GM12878 (cell line): ENCODE measurements around the gene PCYOX1L. TPM values are rescaled to one million over a fixed set of nuclear protein-coding genes. Genes with fewer than 3 reads are reported as not detected.

Experiments used
- ATAC-seq: fragments of 200-7000 bp; cut with Tn5 transposase; 3 replicates; pipeline ENCODE4 v1.9.1; 2020; ENCODE audit warnings: mild to moderate bottlenecking, moderate library complexity
- BruUV-seq: library from RNA; stranded (reverse); fragments of 400-500 nt; replicated peaks from 2 replicates; lab custom pipeline; 2021; lab: Mats Ljungman, UMichigan
- CTCF ChIA-PET: fragments of 300-600 bp; sonication (Branson Sonifier 250); formaldehyde crosslinking; extraction: SDS; loops from one replicate; lab custom pipeline; 2021; ENCODE audit warnings: inconsistent platforms; lab: Yijun Ruan, JAX
- POLR2A ChIA-PET: fragments of 350-600 bp; formaldehyde crosslinking; extraction: SDS; loops from one replicate; lab custom pipeline; 2021; ENCODE audit warnings: inconsistent platforms; lab: Charles Lee
- RAD21 ChIA-PET: fragments of 300-600 bp; sonication (Branson Sonifier 250); formaldehyde crosslinking; loops from one replicate; lab custom pipeline; 2023; ENCODE audit warnings: antibody characterized with exemption; ENCODE audit not compliant: unreplicated experiment; lab: Charles Lee
- SMC1A ChIA-PET: fragments of 300-600 bp; sonication (Branson Sonifier 250); formaldehyde crosslinking; loops from one replicate; lab custom pipeline; 2023; ENCODE audit not compliant: unreplicated experiment, uncharacterized antibody; lab: Charles Lee
- DNase-seq: peaks from one replicate; pipeline ENCODE4 v3.0.0-alpha.2; 2011; ENCODE audit warnings: low read depth, low spot score
- FAIRE-seq: peaks from 3 replicates; lab custom pipeline; 2011; peaks lifted over from hg19 to GRCh38; lab: Jason Lieb, UNC
- H2AFZ ChIP-seq: 2 replicates; pipeline ENCODE4 v1.6.0; 2011; ENCODE audit warnings: low read depth, low read length, control low read depth; ENCODE audit not compliant: control insufficient read depth
- H3K27ac ChIP-seq: 2 replicates; pipeline ENCODE4 v1.5.1; 2011; ENCODE audit warnings: control low read depth; ENCODE audit not compliant: control insufficient read depth, insufficient read depth
- H3K27me3 ChIP-seq, 2 experiments: replicated peaks in 1 of 2; 2 replicates each; pipeline versions ENCODE4 v1.6.0 to v1.6.1; 2011; ENCODE audit warnings: low read length in 1 of 2; ENCODE audit not compliant: control insufficient read depth in 2 of 2, insufficient read depth in 2 of 2
- H3K36me3 ChIP-seq, 2 experiments: 2 replicates each; pipeline ENCODE4 v1.5.1; 2011; ENCODE audit warnings: low read length in 1 of 2; ENCODE audit not compliant: control insufficient read depth in 2 of 2, insufficient read depth in 2 of 2
- H3K4me1 ChIP-seq: 2 replicates; pipeline ENCODE4 v1.6.1; 2011; ENCODE audit warnings: mild to moderate bottlenecking, low read length, moderate library complexity, mixed read lengths; ENCODE audit not compliant: control insufficient read depth, insufficient read depth
- H3K4me2 ChIP-seq: 2 replicates; pipeline ENCODE4 v1.6.0; 2011; ENCODE audit warnings: control low read depth; ENCODE audit not compliant: control insufficient read depth, insufficient read depth
- H3K4me3 ChIP-seq: fragments of 200-600 bp; sonication (generic); 2 replicates; pipeline ENCODE4 v1.5.1; 2016
- H3K79me2 ChIP-seq: 2 replicates; pipeline ENCODE4 v1.6.0; 2011; ENCODE audit warnings: low read length; ENCODE audit not compliant: control insufficient read depth, insufficient read depth
- H3K9ac ChIP-seq: 2 replicates; pipeline ENCODE4 v1.8.0; 2011; ENCODE audit warnings: low read length, control low read depth, mixed read lengths; ENCODE audit not compliant: control insufficient read depth, insufficient read depth
- H3K9me3 ChIP-seq: replicated peaks from 3 replicates; pipeline ENCODE4 v1.5.1; 2011; ENCODE audit warnings: mild to moderate bottlenecking, low read length; ENCODE audit not compliant: control insufficient read depth, insufficient read depth
- H4K20me1 ChIP-seq: 2 replicates; pipeline ENCODE4 v1.6.0; 2011; ENCODE audit not compliant: control insufficient read depth, insufficient read depth
- BACH1 ChIP-seq: fragments of 450-650 bp; IDR thresholded peaks from 2 replicates; pipeline ENCODE4 v1.6.1; 2017; ENCODE audit warnings: mild to moderate bottlenecking, borderline replicate concordance
- CTCF ChIP-seq, 3 experiments: IDR thresholded peaks in 2 of 3; conservative IDR thresholded peaks in 1 of 3; 2 replicates each; pipeline ENCODE4 v1.5.1; 2011; ENCODE audit warnings: low read depth in 3 of 3, low read length in 3 of 3, mild to moderate bottlenecking in 3 of 3, control low read depth in 2 of 3, moderate library complexity in 2 of 3, inconsistent platforms in 1 of 3, mixed read lengths in 1 of 3; ENCODE audit not compliant: control insufficient read depth in 2 of 3, insufficient read depth in 1 of 3; ENCODE audit errors: extremely low read depth in 1 of 3
- HDGF ChIP-seq: fragments of 450-650 bp; IDR thresholded peaks from 2 replicates; pipeline ENCODE4 v1.6.1; 2016; ENCODE audit warnings: antibody characterized with exemption
- MEF2B ChIP-seq: fragments of 450-650 bp; IDR thresholded peaks from 2 replicates; pipeline ENCODE4 v1.6.1; 2018; ENCODE audit warnings: mild to moderate bottlenecking, moderate library complexity; ENCODE audit not compliant: partially characterized antibody, poor library complexity, severe bottlenecking
- NR2F1 ChIP-seq: fragments of 450-650 bp; conservative IDR thresholded peaks from 2 replicates; pipeline ENCODE4 v1.6.1; 2017; ENCODE audit warnings: mild to moderate bottlenecking
- PKNOX1 ChIP-seq: fragments of 450-650 bp; IDR thresholded peaks from 2 replicates; pipeline ENCODE4 v1.6.1; 2016; ENCODE audit warnings: mild to moderate bottlenecking
- RAD21 ChIP-seq: IDR thresholded peaks from 2 replicates; pipeline ENCODE4 v1.6.1; 2011; ENCODE audit warnings: mild to moderate bottlenecking, low read depth, low read length, moderate library complexity; ENCODE audit not compliant: insufficient read depth
- SMC3 ChIP-seq: IDR thresholded peaks from 2 replicates; pipeline ENCODE4 v1.6.1; 2011; ENCODE audit warnings: low read length, improper control_type of control experiment, borderline replicate concordance
- SRF ChIP-seq, 2 experiments: IDR thresholded peaks; 2 replicates each; pipeline ENCODE4 v1.6.1; 2011; ENCODE audit warnings: low read depth in 2 of 2, low read length in 2 of 2, mild to moderate bottlenecking in 1 of 2, moderate library complexity in 1 of 2
- YY1 ChIP-seq: IDR thresholded peaks from 2 replicates; pipeline ENCODE4 v1.6.1; 2011; ENCODE audit warnings: low read depth, mild to moderate bottlenecking, low read length
- ZBED1 ChIP-seq: IDR thresholded peaks from 2 replicates; pipeline ENCODE4 v1.6.1; 2016; ENCODE audit warnings: borderline replicate concordance
- WGBS: methylation state at CpG from one replicate; pipeline ENCODE4 v1.1.6; 2016; ENCODE audit warnings: low lambda C conversion rate; ENCODE audit not compliant: insufficient replicate concordance, insufficient coverage; ENCODE audit errors: missing lambda C conversion rate; 5-methylcytosine and 5-hydroxymethylcytosine counted together
- in situ Hi-C: fragments of 300-500 bp; cut with MboI; formaldehyde crosslinking; loops from 9 replicates; pipeline ENCODE4 v1.14.3; 2018; ENCODE audit warnings: mixed read lengths
- intact Hi-C: fragments of 100-400 bp; cut with micrococcal nuclease; formaldehyde crosslinking; loops from one replicate; pipeline ENCODE4 v1.14.2; 2022; ENCODE audit not compliant: unreplicated experiment
- polyA plus RNA-seq, 11 experiments: library from polyadenylated mRNA; depleted of rRNA in 4 of 11; unstranded in 6 of 11; stranded (reverse) in 5 of 11; fragments of >200 nt; fragmentation: Nextera tagmentation in 4 of 11; fragmentation: Illumina TruSeq in 1 of 11; extraction: Ambion mirVana in 4 of 11; extraction: Trizol in 1 of 11; gene quantifications; 1 replicate in 1 of 11; 2 replicates in 10 of 11; pipeline versions ENCODE4 v1.2.1 to v1.2.3, GENCODE V29; 2011 to 2016; ENCODE audit warnings: inconsistent platforms in 2 of 11, missing spikeins in 2 of 11, low read depth in 1 of 11
- total RNA-seq, 4 experiments: library from RNA; depleted of rRNA in 3 of 4; stranded (reverse); fragments of >200 nt in 3 of 4; fragmentation: Illumina TruSeq in 1 of 4; extraction: Trizol in 1 of 4; gene quantifications; 2 replicates each; pipeline versions ENCODE4 v1.2.1 to v1.2.3, GENCODE V29; 2013 to 2021

PCYOX1L gene
- total and polyA plus RNA-seq, 10 of the 15 experiments (the other 5 are each of a cell fraction or from before 2014, with no cell fraction given): 2.9 to 17.0 (median 12.9) TPM

DNA sequence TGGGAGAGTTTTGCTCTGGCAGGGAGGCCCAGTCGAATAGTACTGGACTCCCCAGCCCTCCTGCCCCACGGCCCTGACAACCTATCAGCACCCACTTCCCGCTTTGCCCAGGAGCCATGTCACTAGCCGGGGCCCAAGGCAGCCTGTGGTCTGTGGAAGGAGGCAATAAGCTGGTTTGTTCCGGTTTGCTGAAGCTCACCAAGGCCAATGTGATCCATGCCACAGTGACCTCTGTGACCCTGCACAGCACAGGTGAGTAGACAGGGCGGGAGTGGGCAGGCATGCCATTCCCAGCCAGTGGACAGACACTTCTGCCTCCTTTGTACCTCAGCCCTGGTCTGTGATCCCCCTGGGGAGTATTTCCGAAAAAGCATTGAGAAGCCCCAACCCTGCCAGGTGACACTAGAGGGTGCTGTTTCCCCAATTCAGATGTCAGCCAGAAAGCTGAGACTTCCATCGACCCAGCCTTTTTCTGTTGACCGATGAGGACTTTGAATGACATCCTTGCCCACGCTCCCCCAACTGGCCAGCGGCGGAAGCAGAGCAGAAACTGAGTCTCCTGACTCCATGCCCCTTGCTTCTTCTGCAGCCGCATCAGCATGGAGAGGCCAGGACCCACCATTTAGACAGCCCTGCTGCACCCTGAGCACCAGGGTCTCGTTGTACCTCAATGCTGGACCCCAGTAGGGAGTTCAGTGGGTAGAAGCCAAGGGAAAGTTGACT lies 9.6 kb downstream of the PCYOX1L start:
- ChIA-PET CTCF (interaction anchor here (0.6 to 5.8 kb wide), 31 partner anchors 7 to 250 kb away, joined by 3 to 118 read pairs (median 5); partner anchors contain the start of genes GRPEL2, IL17B and PCYOX1L), SMC1A (interaction anchor here (0.7 to 2.9 kb wide), 10 partner anchors 14 to 194 kb away, joined by 3 to 25 read pairs (median 4); partner anchors contain the start of gene GRPEL2), RAD21 (interaction anchor here (1.1 to 2.8 kb wide), 8 partner anchors 22 to 251 kb away, joined by 3 to 8 read pairs (median 6); partner anchors contain the start of gene GRPEL2), POLR2A (interaction anchor here (1.1 kb wide), 1 partner anchor 10 kb away, joined by 3 read pairs; the partner anchor contains the start of gene PCYOX1L)
- H3K36me3 ChIP-seq: no peaks in the 10 kb centered on the region
- H4K20me1 ChIP-seq: no peaks in the 10 kb centered on the region
- H3K9ac ChIP-seq: no peak overlapping the region
- H3K79me2 ChIP-seq: no peaks in the 10 kb centered on the region
- WGBS: 36% methylated on average over 14 of the region's 14 CpGs
- no peaks in the 10 kb centered on the region for H3K4me1 ChIP-seq
- BruUV-seq: no TSS peak
- H3K27ac ChIP-seq: no peak overlapping the region
- ATAC-seq (peak; percentile 93), DNase-seq (no peak), FAIRE-seq (peak; percentile 87)
- TF ChIP-seq NR2F1 (0 out of 2 replicates have a peak, but pooled peaks have one; percentile 26), YY1 (0 out of 2 replicates have a peak, but pooled peaks have one; percentile 62), SRF (IDR thresholded peaks at IDR 0.05; ENCODE audit: low read depth in 2 of 2, low read length in 2 of 2) (no peak), SMC3 (peak; percentile 45; the same call in 1 of the 2 replicates), BACH1 (no peak), MEF2B (peak; percentile 79), ZBED1 (no peak), CTCF (IDR thresholded peaks at IDR 0.05 in 2 of 3, conservative IDR thresholded peaks at IDR 0.05 in 1 of 3; ENCODE audit: control insufficient read depth in 2 of 3, extremely low read depth in 1 of 3, insufficient read depth in 1 of 3, low read depth in 3 of 3, low read length in 3 of 3) (peak; percentile 83 to 84 (median 83)), RAD21 (peak; percentile 59), PKNOX1 (peak; percentile 66), HDGF (peak; percentile 38; the same call in 1 of the 2 replicates)
- H3K27me3 ChIP-seq: no peaks in the 10 kb centered on the region
- H2AFZ ChIP-seq: no peak overlapping the region
- in situ Hi-C loops: no loop called here
- no peaks in the 10 kb centered on the region for H3K9me3 ChIP-seq
- H3K4me3 ChIP-seq: no peak overlapping the region
- H3K4me2 ChIP-seq: no peak overlapping the region
- intact Hi-C loops: loop anchor here (1.0 to 2.0 kb wide), 2 partner anchors 50 to 197 kb away; no protein-coding TSS in a partner anchor
